NCI-H69 (cell line): ENCODE results near the gene MPV17L2.
"Not testable (repeated sequence)": the region's sequence is repeated elsewhere in the genome, so short reads cannot be mapped to it uniquely, and the experiment has no call there.

Source experiments
- DNase-seq: peaks from one replicate; lab custom pipeline; 2025; lab: John Stamatoyannopoulos, UW

Gene MPV17L2

GRCh38 chr19:18192673-18193387 is at the start of gene MPV17L2:
TSS of gene MPV17L2 (plus strand) at chr19:18193218. CDS start at chr19:18193282, 64 bp downstream.
- peak; percentile 100 for DNase-seq

GRCh38 chr19:18143902-18144301 is 49.1 kb upstream of the MPV17L2 start:
- DNase-seq = no peak

- DNase-seq = no peak
Measured at GRCh38 chr19:18144361-18144760, 48.7 kb upstream of the MPV17L2 start.

GRCh38 chr19:18144906-18145305 is 48.1 kb upstream of the MPV17L2 start:
- no peak for DNase-seq

GRCh38 chr19:18145391-18145999 is 47.5 kb upstream of the MPV17L2 start:
- DNase-seq = no peak

GRCh38 chr19:18147396-18147795 is 45.6 kb upstream of the MPV17L2 start:
- DNase-seq = no peak

GRCh38 chr19:18149596-18149975 is 43.4 kb upstream of the MPV17L2 start:
- DNase-seq = no peak

- DNase-seq = no peak
Measured at GRCh38 chr19:18150776-18151624, 42.0 kb upstream of the MPV17L2 start.

- peak; percentile 99 for DNase-seq
Measured at GRCh38 chr19:18152442-18152816, 40.6 kb upstream of the MPV17L2 start.

- peak; percentile 99 for DNase-seq
Measured at GRCh38 chr19:18152817-18153555, 40.0 kb upstream of the MPV17L2 start, which contains the start of gene PIK3R2. TSS of gene PIK3R2 (plus strand) at chr19:18153163. CDS start at chr19:18155880, 2,717 bp downstream.

GRCh38 chr19:18153556-18154134 is 39.4 kb upstream of the MPV17L2 start:
- peak; percentile 63 for DNase-seq

- DNase-seq = no peak
Measured at GRCh38 chr19:18155095-18156087, 37.6 kb upstream of the MPV17L2 start.

- DNase-seq = no peak
Measured at GRCh38 chr19:18156268-18156667, 36.8 kb upstream of the MPV17L2 start.

- DNase-seq = peak; percentile 99
Measured at GRCh38 chr19:18156841-18157464, 36.1 kb upstream of the MPV17L2 start.

GRCh38 chr19:18157465-18158063 is 35.5 kb upstream of the MPV17L2 start:
- peak; percentile 98 for DNase-seq

- DNase-seq = peak; percentile 24
Measured at GRCh38 chr19:18158467-18158866, 34.6 kb upstream of the MPV17L2 start.

GRCh38 chr19:18159059-18159616 is 33.9 kb upstream of the MPV17L2 start:
- DNase-seq = not testable (repeated sequence)

- DNase-seq = no peak
Measured at GRCh38 chr19:18159810-18160209, 33.2 kb upstream of the MPV17L2 start.

GRCh38 chr19:18160493-18160970 is 32.5 kb upstream of the MPV17L2 start:
- DNase-seq = no peak
